Trophoblast cell (in vitro differentiated cells and primary cell): ENCODE results near the gene PAX8.
"Not testable (repeated sequence)": the region's sequence is repeated elsewhere in the genome, so short reads cannot be mapped to it uniquely, and the experiment has no call there.

Experiments used
- DNase-seq, 2 donors: peaks; one replicate each; pipeline ENCODE4 v3.0.0-alpha.2; 2016
- H2AFZ ChIP-seq: 2 replicates; pipeline ENCODE4 v1.6.1; 2013; ENCODE audit warnings: low read length, moderate library complexity, mild to moderate bottlenecking; ENCODE audit not compliant: insufficient read depth, poor library complexity
- H2AK5ac ChIP-seq: 2 replicates; pipeline ENCODE4 v1.6.1; 2013; ENCODE audit warnings: mild to moderate bottlenecking, low read length
- H2BK120ac ChIP-seq: 2 replicates; pipeline ENCODE4 v1.6.1; 2013; ENCODE audit warnings: low read length, mild to moderate bottlenecking, moderate library complexity; ENCODE audit not compliant: insufficient read depth, poor library complexity
- H2BK12ac ChIP-seq: 2 replicates; pipeline ENCODE4 v1.6.1; 2013; ENCODE audit warnings: mild to moderate bottlenecking, low read length, moderate library complexity
- H2BK5ac ChIP-seq: 2 replicates; pipeline ENCODE4 v1.6.1; 2013; ENCODE audit warnings: low read length, low read depth, moderate library complexity, mild to moderate bottlenecking; ENCODE audit not compliant: poor library complexity
- H3K14ac ChIP-seq: 2 replicates; pipeline ENCODE4 v1.6.1; 2013; ENCODE audit warnings: mild to moderate bottlenecking, low read length
- H3K18ac ChIP-seq: 2 replicates; pipeline ENCODE4 v1.6.1; 2013; ENCODE audit warnings: mild to moderate bottlenecking, low read length
- H3K23ac ChIP-seq: 2 replicates; pipeline ENCODE4 v1.6.1; 2013; ENCODE audit warnings: low read length
- H3K27ac ChIP-seq: 2 replicates; pipeline ENCODE4 v1.5.1; 2013; ENCODE audit warnings: low read depth, mild to moderate bottlenecking, inconsistent platforms, low read length, moderate library complexity
- H3K27me3 ChIP-seq: 2 replicates; pipeline ENCODE4 v1.6.1; 2013; ENCODE audit warnings: inconsistent platforms, mild to moderate bottlenecking, low read length, moderate library complexity; ENCODE audit not compliant: insufficient read depth
- H3K36me3 ChIP-seq, 2 experiments: 1 replicate in 1 of 2; 2 replicates in 1 of 2; pipeline ENCODE4 v1.6.1; 2013; ENCODE audit warnings: low read length in 2 of 2, mild to moderate bottlenecking in 2 of 2, moderate library complexity in 1 of 2; ENCODE audit not compliant: insufficient read depth in 2 of 2, control insufficient read depth in 1 of 2
- H3K4ac ChIP-seq: 2 replicates; pipeline ENCODE4 v1.6.1; 2013; ENCODE audit warnings: low read depth, mild to moderate bottlenecking, low read length, moderate library complexity
- H3K4me1 ChIP-seq, 2 experiments: 1 replicate in 1 of 2; 2 replicates in 1 of 2; pipeline ENCODE4 v1.6.1; 2013; ENCODE audit warnings: low read length in 2 of 2, mild to moderate bottlenecking in 2 of 2, moderate library complexity in 1 of 2; ENCODE audit not compliant: insufficient read depth in 2 of 2, control insufficient read depth in 1 of 2
- H3K4me2 ChIP-seq: 2 replicates; pipeline ENCODE4 v1.6.1; 2013; ENCODE audit warnings: inconsistent platforms, mild to moderate bottlenecking, low read length, moderate library complexity
- H3K4me3 ChIP-seq: 2 replicates; pipeline ENCODE4 v1.5.1; 2013; ENCODE audit warnings: mild to moderate bottlenecking, low read depth, low read length, inconsistent platforms
- H3K79me1 ChIP-seq: one replicate; pipeline ENCODE4 v1.6.1; 2013; ENCODE audit warnings: low read length
- H3K79me2 ChIP-seq: 2 replicates; pipeline ENCODE4 v1.6.1; 2013; ENCODE audit warnings: low read length, mild to moderate bottlenecking; ENCODE audit not compliant: control insufficient read depth, insufficient read depth, poor library complexity
- H3K9ac ChIP-seq: 2 replicates; pipeline ENCODE4 v1.6.1; 2013; ENCODE audit warnings: mild to moderate bottlenecking, low read length
- H3K9me3 ChIP-seq: 2 replicates; pipeline ENCODE4 v1.6.1; 2013; ENCODE audit warnings: low read depth, mild to moderate bottlenecking, control low read depth, inconsistent platforms, low read length; ENCODE audit not compliant: insufficient read depth
- H4K12ac ChIP-seq: 2 replicates; pipeline ENCODE4 v1.6.1; 2013; ENCODE audit warnings: low read depth, mild to moderate bottlenecking, low read length, moderate library complexity
- H4K8ac ChIP-seq: 2 replicates; pipeline ENCODE4 v1.6.1; 2013; ENCODE audit warnings: low read depth, mild to moderate bottlenecking, low read length, moderate library complexity
- H4K91ac ChIP-seq: one replicate; pipeline ENCODE4 v1.6.1; 2013; ENCODE audit warnings: low read depth, mild to moderate bottlenecking, low read length, moderate library complexity
- WGBS: extraction: QIAGEN DNeasy Blood & Tissue Kit; methylation state at CpG from one replicate; pipeline ENCODE4 v1.1.7; 2013; ENCODE audit warnings: missing lambda C conversion rate; ENCODE audit not compliant: insufficient read length, insufficient coverage; ENCODE audit errors: extremely low coverage; 5-methylcytosine and 5-hydroxymethylcytosine counted together

The PAX8 gene

GRCh38 chr2:113314176-113314575 is 35.5 kb upstream of the PAX8 start:
- not testable (repeated sequence) for H2BK5ac ChIP-seq, H3K9me3 ChIP-seq, H3K36me3 ChIP-seq, H3K4me2 ChIP-seq, H3K79me2 ChIP-seq, H2BK12ac ChIP-seq, H3K4ac ChIP-seq, H3K4me3 ChIP-seq, H4K12ac ChIP-seq, H2AFZ ChIP-seq, H3K4me1 ChIP-seq, H3K79me1 ChIP-seq, H2BK120ac ChIP-seq, H3K9ac ChIP-seq, H3K27me3 ChIP-seq, H3K27ac ChIP-seq, DNase-seq, H2AK5ac ChIP-seq, H3K23ac ChIP-seq, H3K18ac ChIP-seq, H3K14ac ChIP-seq, H4K8ac ChIP-seq, H4K91ac ChIP-seq
- WGBS: no CpG with 5 or more reads among the region's 3 CpGs

- not testable (repeated sequence) for H3K4ac ChIP-seq, H4K91ac ChIP-seq, H3K14ac ChIP-seq, H3K4me2 ChIP-seq, H3K79me1 ChIP-seq, H3K27me3 ChIP-seq, H3K4me3 ChIP-seq, H3K27ac ChIP-seq, H2BK120ac ChIP-seq, H3K4me1 ChIP-seq, H3K36me3 ChIP-seq, H2AFZ ChIP-seq, H2BK5ac ChIP-seq, H4K12ac ChIP-seq, H2BK12ac ChIP-seq, H3K79me2 ChIP-seq, H3K23ac ChIP-seq, H4K8ac ChIP-seq, H3K18ac ChIP-seq, H3K9ac ChIP-seq, H2AK5ac ChIP-seq, H3K9me3 ChIP-seq, DNase-seq
- WGBS: no CpG with 5 or more reads among the region's 1 CpG
These were observed 33.1 kb upstream of the PAX8 start for GRCh38 chr2:113311781-113312180.

DNA sequence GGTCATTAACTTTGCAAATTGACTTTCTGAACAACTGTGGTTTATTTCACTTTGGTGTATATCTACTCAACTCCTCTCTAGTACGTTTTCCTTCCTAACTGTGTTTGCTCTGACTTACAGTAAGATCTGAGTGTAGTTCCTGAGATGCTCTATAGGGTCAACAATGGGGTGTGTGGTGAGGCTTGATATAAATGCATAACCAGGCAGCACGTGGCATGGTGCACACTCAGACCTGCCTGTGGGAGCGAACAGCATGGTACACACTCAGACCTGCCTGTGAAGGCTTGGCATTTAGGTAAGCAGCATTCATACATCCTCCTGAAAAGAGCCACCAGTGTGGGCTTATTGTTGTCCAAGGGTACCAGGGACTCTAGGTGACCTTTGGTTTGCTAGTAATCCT is 32.5 kb upstream of the PAX8 start:
- H3K27ac ChIP-seq, H3K27me3 ChIP-seq, H3K9me3 ChIP-seq, H3K14ac ChIP-seq, H3K9ac ChIP-seq, H2AFZ ChIP-seq, H3K4me1 ChIP-seq, H3K79me2 ChIP-seq, H2BK120ac ChIP-seq, H3K18ac ChIP-seq, H3K4me2 ChIP-seq, H4K91ac ChIP-seq, H4K8ac ChIP-seq, H2AK5ac ChIP-seq, DNase-seq, H3K23ac ChIP-seq, H3K4me3 ChIP-seq, H3K79me1 ChIP-seq, H3K4ac ChIP-seq, H4K12ac ChIP-seq, H2BK5ac ChIP-seq, H2BK12ac ChIP-seq, H3K36me3 ChIP-seq: not testable (repeated sequence)
- WGBS: no CpG with 5 or more reads among the region's 3 CpGs

DNA sequence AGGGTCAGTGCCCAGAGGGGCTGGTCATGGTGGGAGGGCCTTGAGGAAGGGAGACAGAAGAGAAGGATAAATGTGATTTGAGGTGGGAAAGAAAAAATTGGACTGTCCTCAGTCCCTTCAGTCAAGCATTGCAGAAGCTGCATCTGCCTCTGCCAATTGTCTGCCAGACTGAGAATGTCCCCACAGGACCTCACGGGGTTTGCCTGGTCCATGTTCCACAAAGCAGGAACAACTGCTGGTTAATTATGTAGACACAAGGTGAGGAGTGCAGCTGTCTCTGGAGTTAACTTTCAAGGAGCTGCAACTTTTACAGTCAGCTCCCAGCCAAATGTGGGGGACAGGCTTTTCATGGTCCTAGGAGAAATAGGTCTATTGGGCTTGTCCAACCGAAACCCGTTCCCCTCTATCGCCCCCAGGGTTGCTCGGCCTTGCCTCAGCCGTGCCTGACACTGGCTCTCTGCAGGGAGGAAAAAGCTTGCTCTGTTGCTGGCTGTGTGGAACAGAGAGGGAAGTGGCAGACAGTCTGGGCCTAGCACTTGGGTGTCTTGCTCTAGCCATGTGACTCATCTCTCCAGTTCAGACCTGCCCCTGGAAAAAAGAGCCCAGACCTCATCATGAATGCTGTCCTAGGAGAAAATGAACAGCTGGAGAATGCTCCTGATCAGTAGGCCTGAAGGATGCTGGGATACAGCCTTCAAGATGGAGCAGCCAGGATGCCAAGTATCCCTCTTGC is 31.1 kb upstream of the PAX8 start:
- no peak overlapping the region for H3K4ac ChIP-seq
- no peak overlapping the region for H3K9ac ChIP-seq
- H3K4me3 ChIP-seq: no peak overlapping the region
- H3K27me3 ChIP-seq: no peaks in the 10 kb centered on the region
- H2BK120ac ChIP-seq: no peak overlapping the region
- H2AK5ac ChIP-seq: no peak overlapping the region
- H3K79me1 ChIP-seq: no peaks in the 10 kb centered on the region
- H4K8ac ChIP-seq: no peak overlapping the region
- no peak overlapping the region for H3K23ac ChIP-seq
- no peak overlapping the region for H2BK5ac ChIP-seq
- H4K91ac ChIP-seq: no peak overlapping the region
- no peaks in the 10 kb centered on the region for H3K36me3 ChIP-seq
- no peak overlapping the region for H2BK12ac ChIP-seq
- H3K9me3 ChIP-seq: no peaks in the 10 kb centered on the region
- no CpG with 5 or more reads among the region's 6 CpGs for WGBS
- no peak overlapping the region for H4K12ac ChIP-seq
- no peak overlapping the region for H3K18ac ChIP-seq
- H3K4me1 ChIP-seq: no peaks in the 10 kb centered on the region
- no peak for DNase-seq
- H3K4me2 ChIP-seq: no peak overlapping the region
- H3K14ac ChIP-seq: no peak overlapping the region
- H2AFZ ChIP-seq: no peak overlapping the region
- H3K27ac ChIP-seq: no peak overlapping the region
- no peaks in the 10 kb centered on the region for H3K79me2 ChIP-seq
